H1 (cell line): ENCODE data around the gene APAF1.

Experiments
- CBX8 ChIP-seq: fragments of 300-800, 300-1000 bp; sonication (generic); IDR thresholded peaks from 2 replicates; pipeline ENCODE4 v1.7.1; 2016; ENCODE audit warnings: low read depth, low read length, borderline replicate concordance
- CEBPB ChIP-seq: IDR thresholded peaks from 2 replicates; pipeline ENCODE4 v1.6.1; 2012; ENCODE audit warnings: low read depth, low read length
- EP300 ChIP-seq, 2 experiments: IDR thresholded peaks; 1 replicate in 1 of 2; 2 replicates in 1 of 2; pipeline ENCODE4 v1.6.1; 2011 to 2012; ENCODE audit warnings: low read depth in 2 of 2, low read length in 2 of 2, mild to moderate bottlenecking in 2 of 2, borderline replicate concordance in 1 of 2, inconsistent platforms in 1 of 2, moderate library complexity in 1 of 2
- EZH2 ChIP-seq: fragments of 200-600 bp; sonication (generic); IDR thresholded peaks from 2 replicates; pipeline ENCODE4 v1.7.1; 2012; ENCODE audit warnings: low read depth, mild to moderate bottlenecking, moderate library complexity, low read length, inconsistent platforms; ENCODE audit not compliant: severe bottlenecking
- JUND ChIP-seq: IDR thresholded peaks from 2 replicates; pipeline ENCODE4 v1.6.1; 2011; ENCODE audit warnings: mild to moderate bottlenecking, improper control_type of control experiment, low read length
- KDM1A ChIP-seq: fragments of 200-600, 300-600 bp; sonication (generic); IDR thresholded peaks from 2 replicates; pipeline ENCODE4 v1.7.1; 2016; ENCODE audit warnings: mild to moderate bottlenecking, low read length, borderline replicate concordance
- MAFK ChIP-seq: IDR thresholded peaks from 2 replicates; pipeline ENCODE4 v1.6.1; 2012; ENCODE audit warnings: low read depth, mild to moderate bottlenecking, improper control_type of control experiment, low read length
- POLR2A ChIP-seq, 2 experiments: IDR thresholded peaks; 1 replicate in 1 of 2; 2 replicates in 1 of 2; pipeline ENCODE4 v1.6.1; 2011; ENCODE audit warnings: low read depth in 2 of 2, low read length in 2 of 2, mild to moderate bottlenecking in 2 of 2; ENCODE audit errors: control extremely low read depth in 1 of 2
- POLR2AphosphoS5 ChIP-seq: IDR thresholded peaks from 2 replicates; pipeline ENCODE4 v1.6.1; 2011; ENCODE audit warnings: low read depth, low read length
- SP1 ChIP-seq: IDR thresholded peaks from 2 replicates; pipeline ENCODE4 v1.6.1; 2011; ENCODE audit warnings: low read depth, low read length
- SUZ12 ChIP-seq: fragments of 200-600 bp; sonication (generic); IDR thresholded peaks from 2 replicates; pipeline ENCODE4 v1.6.1; 2012; ENCODE audit warnings: mild to moderate bottlenecking, inconsistent platforms, low read length, moderate library complexity, mixed read lengths
- TAF1 ChIP-seq: IDR thresholded peaks from 2 replicates; pipeline ENCODE4 v1.6.1; 2011; ENCODE audit warnings: mild to moderate bottlenecking, low read depth, low read length
- TF ChIP-seq, protein P1 (sequence below), 3 experiments: IDR thresholded peaks; 1 replicate in 2 of 3; 2 replicates in 1 of 3; pipeline versions ENCODE4 v1.5.1 to v1.6.1; 2011; ENCODE audit warnings: low read length in 3 of 3, mild to moderate bottlenecking in 3 of 3, inconsistent platforms in 2 of 3, low read depth in 1 of 3, moderate library complexity in 1 of 3; ENCODE audit not compliant: insufficient read depth in 1 of 3; ENCODE audit errors: control extremely low read depth in 1 of 3

DNA sequence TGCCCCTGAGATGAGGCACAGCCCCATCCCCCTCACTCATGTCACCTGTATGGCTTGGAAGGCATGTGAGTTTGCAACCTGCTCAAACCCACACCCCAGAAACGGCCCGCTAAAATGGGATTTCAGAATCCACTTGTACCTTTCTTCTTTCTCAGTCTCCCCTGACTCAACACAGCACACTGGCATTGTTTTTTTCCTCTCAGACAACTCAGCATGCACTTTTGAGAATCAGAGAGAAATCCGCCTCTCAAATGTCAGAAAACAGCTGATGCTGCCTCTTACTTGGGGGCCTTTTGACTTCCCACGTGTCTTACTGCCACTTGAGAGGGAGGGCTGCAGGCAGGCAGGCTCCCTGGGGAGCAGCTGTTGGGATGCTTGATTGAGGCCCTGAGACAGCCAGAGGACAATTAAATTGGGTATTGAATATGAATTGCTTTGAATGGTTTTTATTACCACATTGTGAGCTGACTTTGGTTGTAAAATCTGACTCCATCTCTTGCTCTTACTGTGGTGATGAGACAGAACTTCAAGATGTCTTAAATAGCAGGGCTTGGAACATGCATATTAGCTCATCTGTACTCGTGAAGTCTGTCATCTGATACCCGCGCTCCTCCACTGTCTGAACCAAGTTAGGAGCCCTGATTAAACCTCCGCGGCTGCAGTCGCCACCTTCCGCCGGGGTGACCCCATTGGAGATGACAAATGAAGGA is 96.6 kb downstream of the APAF1 start:
- TF ChIP-seq EZH2, result no peak
- TF ChIP-seq POLR2AphosphoS5, result no peak
- TF ChIP-seq EP300 (IDR thresholded peaks at IDR 0.05; ENCODE audit: borderline replicate concordance in 1 of 2, low read depth in 2 of 2, low read length in 2 of 2), result no peak
- TF ChIP-seq POLR2A (IDR thresholded peaks at IDR 0.05; ENCODE audit: control extremely low read depth in 1 of 2, low read depth in 2 of 2, low read length in 2 of 2), result no peak
- TF ChIP-seq SUZ12, result no peak
- TF ChIP-seq, protein P1, sequence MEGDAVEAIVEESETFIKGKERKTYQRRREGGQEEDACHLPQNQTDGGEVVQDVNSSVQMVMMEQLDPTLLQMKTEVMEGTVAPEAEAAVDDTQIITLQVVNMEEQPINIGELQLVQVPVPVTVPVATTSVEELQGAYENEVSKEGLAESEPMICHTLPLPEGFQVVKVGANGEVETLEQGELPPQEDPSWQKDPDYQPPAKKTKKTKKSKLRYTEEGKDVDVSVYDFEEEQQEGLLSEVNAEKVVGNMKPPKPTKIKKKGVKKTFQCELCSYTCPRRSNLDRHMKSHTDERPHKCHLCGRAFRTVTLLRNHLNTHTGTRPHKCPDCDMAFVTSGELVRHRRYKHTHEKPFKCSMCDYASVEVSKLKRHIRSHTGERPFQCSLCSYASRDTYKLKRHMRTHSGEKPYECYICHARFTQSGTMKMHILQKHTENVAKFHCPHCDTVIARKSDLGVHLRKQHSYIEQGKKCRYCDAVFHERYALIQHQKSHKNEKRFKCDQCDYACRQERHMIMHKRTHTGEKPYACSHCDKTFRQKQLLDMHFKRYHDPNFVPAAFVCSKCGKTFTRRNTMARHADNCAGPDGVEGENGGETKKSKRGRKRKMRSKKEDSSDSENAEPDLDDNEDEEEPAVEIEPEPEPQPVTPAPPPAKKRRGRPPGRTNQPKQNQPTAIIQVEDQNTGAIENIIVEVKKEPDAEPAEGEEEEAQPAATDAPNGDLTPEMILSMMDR (IDR thresholded peaks at IDR 0.05; ENCODE audit: control extremely low read depth in 1 of 3, insufficient read depth in 1 of 3, low read depth in 1 of 3, low read length in 3 of 3), result 0 out of 4 replicates have a peak, but pooled peaks of 1 of the 3 experiments have one; percentile 5
- no peak for TF ChIP-seq SP1
- TF ChIP-seq CEBPB, result no peak
- no peak for TF ChIP-seq CBX8
- TF ChIP-seq JUND, result no peak
- TF ChIP-seq MAFK, result no peak
- TF ChIP-seq KDM1A, result no peak
- TF ChIP-seq TAF1, result no peak
